Measurements from ENCODE around the gene ATXN7L1.

Gene ATXN7L1

GRCh38 chr7:105580022-105580740 is 296.2 kb downstream of the ATXN7L1 start:
- TF ChIP-seq CREB1 (IDR thresholded peaks at IDR 0.05; ENCODE audit: low read depth) (no peak), TAF1 (IDR thresholded peaks at IDR 0.05; ENCODE audit: low read depth) (no peak), EGR1 (IDR thresholded peaks at IDR 0.05) (no peak), CEBPB (IDR thresholded peaks at IDR 0.05) (no peak), TEAD4 (IDR thresholded peaks at IDR 0.05) (no peak)

GRCh38 chr7:105578496-105578895 is 297.9 kb downstream of the ATXN7L1 start:
- TF ChIP-seq EGR1 (IDR thresholded peaks at IDR 0.05) (no peak), YY1 (IDR thresholded peaks at IDR 0.05; ENCODE audit: low read depth) (no peak), TAF1 (IDR thresholded peaks at IDR 0.05; ENCODE audit: low read depth) (no peak), CEBPB (IDR thresholded peaks at IDR 0.05) (no peak), TEAD4 (IDR thresholded peaks at IDR 0.05) (no peak), EP300 (IDR thresholded peaks at IDR 0.05; ENCODE audit: borderline replicate concordance) (no peak), MAX (IDR thresholded peaks at IDR 0.05) (no peak)

- TF ChIP-seq TEAD4 (IDR thresholded peaks at IDR 0.05), result no peak
- TF ChIP-seq NFIC (IDR thresholded peaks at IDR 0.05), result no peak
- TF ChIP-seq USF1 (IDR thresholded peaks at IDR 0.05), result no peak
- no peak for TF ChIP-seq RAD21 (IDR thresholded peaks at IDR 0.05; ENCODE audit: low read depth)
- TF ChIP-seq CEBPB (IDR thresholded peaks at IDR 0.05), result no peak
- TF ChIP-seq EGR1 (IDR thresholded peaks at IDR 0.05), result no peak
- TF ChIP-seq ZBTB7A (IDR thresholded peaks at IDR 0.05; ENCODE audit: low read depth), result no peak
- no peak for TF ChIP-seq YY1 (IDR thresholded peaks at IDR 0.05; ENCODE audit: low read depth)
- TF ChIP-seq MAX (IDR thresholded peaks at IDR 0.05), result no peak
- TF ChIP-seq EP300 (IDR thresholded peaks at IDR 0.05; ENCODE audit: borderline replicate concordance), result no peak
- TF ChIP-seq TAF1 (IDR thresholded peaks at IDR 0.05; ENCODE audit: low read depth), result no peak
- TF ChIP-seq REST (IDR thresholded peaks at IDR 0.05; ENCODE audit: low read depth), result no peak
- TF ChIP-seq FOXM1 (IDR thresholded peaks at IDR 0.05; ENCODE audit: borderline replicate concordance, low read depth), result no peak
- TF ChIP-seq TCF12 (IDR thresholded peaks at IDR 0.05; ENCODE audit: low read depth), result no peak
- no peak for TF ChIP-seq CREB1 (IDR thresholded peaks at IDR 0.05; ENCODE audit: low read depth)
These were observed 299.1 kb downstream of the ATXN7L1 start for GRCh38 chr7:105577251-105577650.

GRCh38 chr7:105571891-105572290 is 304.5 kb downstream of the ATXN7L1 start:
- TF ChIP-seq NFIC (IDR thresholded peaks at IDR 0.05) (no peak), TAF1 (IDR thresholded peaks at IDR 0.05; ENCODE audit: low read depth) (no peak), RAD21 (IDR thresholded peaks at IDR 0.05; ENCODE audit: low read depth) (no peak), EP300 (IDR thresholded peaks at IDR 0.05; ENCODE audit: borderline replicate concordance) (no peak), TEAD4 (IDR thresholded peaks at IDR 0.05) (no peak), CREB1 (IDR thresholded peaks at IDR 0.05; ENCODE audit: low read depth) (no peak), REST (IDR thresholded peaks at IDR 0.05; ENCODE audit: low read depth) (no peak), USF1 (IDR thresholded peaks at IDR 0.05) (no peak), CEBPB (IDR thresholded peaks at IDR 0.05) (no peak), TCF12 (IDR thresholded peaks at IDR 0.05; ENCODE audit: low read depth) (no peak), ZBTB7A (IDR thresholded peaks at IDR 0.05; ENCODE audit: low read depth) (no peak)

GRCh38 chr7:105567821-105568220 is 308.6 kb downstream of the ATXN7L1 start:
- TF ChIP-seq MAX (IDR thresholded peaks at IDR 0.05) (no peak), TEAD4 (IDR thresholded peaks at IDR 0.05) (no peak), REST (IDR thresholded peaks at IDR 0.05; ENCODE audit: low read depth) (no peak), TAF1 (IDR thresholded peaks at IDR 0.05; ENCODE audit: low read depth) (no peak)

Data from Ishikawa (cell line).